GM10248 (cell line): ENCODE measurements around the gene BEND6.

Source experiments
- CTCF ChIA-PET: fragments of 300-600 bp; sonication (Branson Sonifier 250); formaldehyde crosslinking; extraction: SDS; loops from one replicate; lab custom pipeline; 2021; ENCODE audit warnings: antibody characterized with exemption; lab: Yijun Ruan, JAX
- POLR2A ChIA-PET: fragments of 350-650 bp; sonication (Branson Sonifier 250); formaldehyde crosslinking; extraction: SDS; loops from one replicate; lab custom pipeline; 2020; ENCODE audit warnings: antibody characterized with exemption; lab: Yijun Ruan, JAX
- DNase-seq: peaks from one replicate; pipeline ENCODE4 v3.0.0; 2012; ENCODE audit errors: extremely low spot score
- TF ChIP-seq, protein P1 (sequence below): IDR thresholded peaks from 2 replicates; pipeline ENCODE4 v1.5.1; 2012; ENCODE audit warnings: mild to moderate bottlenecking, low read depth; ENCODE audit errors: extremely low read depth, missing control alignments, control extremely low read depth

The BEND6 gene

DNA sequence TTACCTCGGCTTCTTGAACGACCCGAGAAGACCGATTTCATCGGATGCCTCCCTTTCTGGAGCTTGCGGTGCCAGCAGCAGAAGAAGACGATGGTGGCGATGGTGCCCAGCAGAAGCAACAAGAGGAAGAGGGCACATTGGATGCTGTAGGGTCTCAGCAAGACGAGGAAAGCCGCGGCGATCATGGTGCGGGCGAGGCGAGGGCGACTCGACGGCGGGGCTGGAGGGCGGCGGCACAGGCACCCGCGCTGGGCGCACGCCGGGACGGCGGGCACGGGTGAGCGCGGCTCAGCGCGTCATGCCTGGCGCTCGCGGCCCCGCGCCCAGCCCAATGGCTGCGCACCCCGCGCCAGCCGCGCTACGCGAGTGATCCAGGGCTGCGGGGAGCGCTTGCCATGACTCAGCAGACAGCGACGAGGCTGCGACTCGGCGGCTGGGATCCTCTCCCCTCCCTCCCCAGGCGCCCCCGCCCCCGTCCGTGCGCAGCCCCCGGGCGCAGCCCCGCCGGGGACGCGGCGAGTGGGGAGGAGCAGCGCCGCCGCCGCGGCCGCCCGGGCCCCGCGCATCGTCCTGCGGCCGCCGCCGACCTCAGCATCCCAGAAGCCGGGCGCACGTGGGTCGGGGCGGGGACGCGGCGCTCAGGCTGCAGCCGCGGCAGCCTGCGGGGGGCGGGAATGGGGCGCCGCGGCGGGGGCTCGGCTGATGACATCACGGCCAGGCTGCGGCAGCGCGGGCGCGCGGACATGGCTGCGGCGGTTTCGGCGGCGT lies at the start of gene BEND6:
TSS of gene BEND6 (plus strand) at position 705 of the 768 bp plus-strand sequence. CDS start 26,704 bp downstream, outside the sequence.
- TF ChIP-seq, protein P1, sequence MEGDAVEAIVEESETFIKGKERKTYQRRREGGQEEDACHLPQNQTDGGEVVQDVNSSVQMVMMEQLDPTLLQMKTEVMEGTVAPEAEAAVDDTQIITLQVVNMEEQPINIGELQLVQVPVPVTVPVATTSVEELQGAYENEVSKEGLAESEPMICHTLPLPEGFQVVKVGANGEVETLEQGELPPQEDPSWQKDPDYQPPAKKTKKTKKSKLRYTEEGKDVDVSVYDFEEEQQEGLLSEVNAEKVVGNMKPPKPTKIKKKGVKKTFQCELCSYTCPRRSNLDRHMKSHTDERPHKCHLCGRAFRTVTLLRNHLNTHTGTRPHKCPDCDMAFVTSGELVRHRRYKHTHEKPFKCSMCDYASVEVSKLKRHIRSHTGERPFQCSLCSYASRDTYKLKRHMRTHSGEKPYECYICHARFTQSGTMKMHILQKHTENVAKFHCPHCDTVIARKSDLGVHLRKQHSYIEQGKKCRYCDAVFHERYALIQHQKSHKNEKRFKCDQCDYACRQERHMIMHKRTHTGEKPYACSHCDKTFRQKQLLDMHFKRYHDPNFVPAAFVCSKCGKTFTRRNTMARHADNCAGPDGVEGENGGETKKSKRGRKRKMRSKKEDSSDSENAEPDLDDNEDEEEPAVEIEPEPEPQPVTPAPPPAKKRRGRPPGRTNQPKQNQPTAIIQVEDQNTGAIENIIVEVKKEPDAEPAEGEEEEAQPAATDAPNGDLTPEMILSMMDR, result no peak
- ChIA-PET CTCF (interaction anchor here (0.8 to 3.7 kb wide), 34 partner anchors 10 to 363 kb away, joined by 3 to 40 read pairs (median 4); partner anchors contain the start of gene PRIM2), POLR2A (no interaction called here)
- DNase-seq, result peak; percentile 63

DNA sequence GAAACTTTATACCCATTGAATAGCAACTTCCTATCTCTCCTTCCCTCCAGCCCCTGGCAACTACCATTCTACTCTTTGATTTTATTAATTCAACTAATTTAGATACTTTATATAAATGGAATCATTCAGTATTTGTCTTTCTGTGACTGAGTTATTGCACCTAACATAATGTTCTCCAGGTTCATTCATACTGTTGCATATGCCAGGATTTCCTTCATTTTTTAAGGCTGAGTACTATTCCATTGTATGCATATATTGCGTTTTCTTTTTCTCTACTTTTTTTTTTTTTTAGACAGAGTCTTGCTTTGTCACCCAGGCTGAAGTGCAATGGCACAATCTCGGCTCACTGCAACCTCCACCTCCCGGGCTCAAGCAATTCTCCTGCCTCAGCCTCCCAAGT lies 49.5 kb upstream of the BEND6 start:
- CTCF ChIA-PET, result interaction anchor here (1.1 to 6.2 kb wide), 21 partner anchors 8 to 419 kb away, joined by 3 to 101 read pairs (median 13); partner anchors contain the start of genes BEND6, KIAA1586 and PRIM2
- TF ChIP-seq, protein P1, result no peak
- POLR2A ChIA-PET, result no interaction called here
- no peak for DNase-seq

DNA sequence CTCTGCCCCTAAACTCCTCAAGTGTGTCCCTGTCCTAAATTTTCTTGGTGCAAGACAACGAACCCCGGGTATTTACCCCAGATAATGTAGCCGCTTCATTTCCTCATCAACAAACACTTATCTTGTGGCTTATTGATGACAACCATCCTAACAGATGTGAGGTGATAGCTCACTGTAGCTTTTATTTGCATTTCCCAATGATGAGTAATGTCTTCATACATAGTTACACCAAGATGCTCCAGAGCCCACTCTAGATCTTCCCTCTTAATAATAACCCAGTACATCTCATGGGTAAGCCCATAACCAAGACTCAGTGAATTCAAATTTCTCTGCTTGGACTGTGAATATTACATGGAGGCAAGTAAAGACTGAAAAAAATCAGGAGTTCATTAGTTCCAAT lies 48.2 kb upstream of the BEND6 start:
- ChIA-PET CTCF (interaction anchor here (0.8 to 2.4 kb wide), 10 partner anchors 9 to 410 kb away, joined by 3 to 14 read pairs (median 4); partner anchors contain the start of genes BEND6 and PRIM2), POLR2A (no interaction called here)
- DNase-seq, result no peak
- TF ChIP-seq, protein P1, result no peak

GRCh38 chr6:56909115-56909907 lies 45.6 kb upstream of the BEND6 start:
- no peak for DNase-seq
- CTCF ChIA-PET, result interaction anchor here (0.8 to 1.5 kb wide), 3 partner anchors 10 to 46 kb away, joined by 3 to 4 read pairs (median 4); partner anchors contain the start of gene BEND6
- TF ChIP-seq, protein P1, result no peak
- POLR2A ChIA-PET, result no interaction called here

GRCh38 chr6:56911847-56912246 lies 43.1 kb upstream of the BEND6 start:
- POLR2A ChIA-PET, result no interaction called here
- DNase-seq, result no peak
- TF ChIP-seq, protein P1, result no peak
- CTCF ChIA-PET, result interaction anchor here (1.0 to 4.6 kb wide), 6 partner anchors 9 to 405 kb away, joined by 3 to 67 read pairs (median 8); partner anchors contain the start of genes BEND6 and PRIM2
